HL-60 (cell line): ENCODE data around the gene PPL.

Experiments used
- GABPA ChIP-seq: IDR thresholded peaks from 2 replicates; pipeline ENCODE4 v1.6.1; 2012; ENCODE audit warnings: low read depth
- POLR2AphosphoS5 ChIP-seq: IDR thresholded peaks from 2 replicates; pipeline ENCODE4 v1.6.1; 2012; ENCODE audit warnings: low read depth
- REST ChIP-seq: IDR thresholded peaks from 2 replicates; pipeline ENCODE4 v1.6.1; 2012; ENCODE audit warnings: low read depth; ENCODE audit not compliant: insufficient replicate concordance
- SPI1 ChIP-seq: IDR thresholded peaks from 2 replicates; pipeline ENCODE4 v1.6.1; 2012; ENCODE audit warnings: low read depth, mild to moderate bottlenecking, borderline replicate concordance
- TF ChIP-seq, protein P1 (sequence below): IDR thresholded peaks from one replicate; pipeline ENCODE4 v1.5.1; 2011; ENCODE audit warnings: low read length, control low read depth, inconsistent platforms; ENCODE audit not compliant: insufficient read depth

DNA sequence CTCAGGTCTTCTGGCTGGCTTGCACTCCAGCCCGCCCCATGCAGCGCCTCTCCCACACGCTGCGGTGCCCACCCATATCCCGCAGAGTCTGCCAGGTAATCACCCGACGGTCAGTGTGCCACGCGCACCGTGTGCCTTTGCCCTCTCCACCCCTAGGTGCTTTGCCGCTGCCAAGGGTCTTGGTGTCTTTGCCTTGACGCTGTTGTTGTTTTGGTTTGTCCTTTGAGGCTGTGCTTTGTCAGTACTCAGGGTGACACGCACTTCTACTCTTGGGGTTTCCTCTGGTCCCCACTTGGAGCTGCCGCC lies 59.6 kb downstream of the PPL start:
- TF ChIP-seq, protein P1, sequence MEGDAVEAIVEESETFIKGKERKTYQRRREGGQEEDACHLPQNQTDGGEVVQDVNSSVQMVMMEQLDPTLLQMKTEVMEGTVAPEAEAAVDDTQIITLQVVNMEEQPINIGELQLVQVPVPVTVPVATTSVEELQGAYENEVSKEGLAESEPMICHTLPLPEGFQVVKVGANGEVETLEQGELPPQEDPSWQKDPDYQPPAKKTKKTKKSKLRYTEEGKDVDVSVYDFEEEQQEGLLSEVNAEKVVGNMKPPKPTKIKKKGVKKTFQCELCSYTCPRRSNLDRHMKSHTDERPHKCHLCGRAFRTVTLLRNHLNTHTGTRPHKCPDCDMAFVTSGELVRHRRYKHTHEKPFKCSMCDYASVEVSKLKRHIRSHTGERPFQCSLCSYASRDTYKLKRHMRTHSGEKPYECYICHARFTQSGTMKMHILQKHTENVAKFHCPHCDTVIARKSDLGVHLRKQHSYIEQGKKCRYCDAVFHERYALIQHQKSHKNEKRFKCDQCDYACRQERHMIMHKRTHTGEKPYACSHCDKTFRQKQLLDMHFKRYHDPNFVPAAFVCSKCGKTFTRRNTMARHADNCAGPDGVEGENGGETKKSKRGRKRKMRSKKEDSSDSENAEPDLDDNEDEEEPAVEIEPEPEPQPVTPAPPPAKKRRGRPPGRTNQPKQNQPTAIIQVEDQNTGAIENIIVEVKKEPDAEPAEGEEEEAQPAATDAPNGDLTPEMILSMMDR, result no peak
- TF ChIP-seq SPI1 (no peak), POLR2AphosphoS5 (no peak), GABPA (no peak), REST (no peak)
